Activated CD4-positive, alpha-beta T cell treated with anti-CD3 and anti-CD28 coated beads, Interleukin-2, amount 10 ng/mL, durations not matched to agents 7 days and 5 days (primary cell): Measurements from ENCODE around the gene RBM12. TPM values are rescaled to one million over a fixed set of nuclear protein-coding genes. Genes with fewer than 3 reads are reported as not detected.
A peak's percentile ranks its signal among the peaks of the same experiment; 100 is the strongest.

Experiments used
- CTCF ChIA-PET: fragments of 350-600 bp; sonication (Branson Sonifier 250); formaldehyde crosslinking; loops from one replicate; lab custom pipeline; 2021; ENCODE audit warnings: antibody characterized with exemption; lab: Charles Lee
- POLR2A ChIA-PET: fragments of 350-600 bp; sonication (Branson Sonifier 250); formaldehyde crosslinking; loops from one replicate; lab custom pipeline; 2021; ENCODE audit warnings: antibody characterized with exemption; lab: Charles Lee
- DNase-seq: peaks from one replicate; pipeline ENCODE4 v3.0.0-alpha.2; 2020
- H3K27ac Mint-ChIP-seq: one replicate; pipeline ENCODE4 v1.8.0; 2021; ENCODE audit warnings: mild to moderate bottlenecking, moderate library complexity, mixed read lengths
- H3K27me3 Mint-ChIP-seq: one replicate; pipeline ENCODE4 v1.8.0; 2021; ENCODE audit warnings: mixed read lengths
- H3K36me3 Mint-ChIP-seq: one replicate; pipeline ENCODE4 v1.8.0; 2021; ENCODE audit warnings: low read depth, mixed read lengths
- H3K4me1 Mint-ChIP-seq: one replicate; pipeline ENCODE4 v1.8.0; 2021; ENCODE audit warnings: mixed read lengths
- H3K4me3 Mint-ChIP-seq: one replicate; pipeline ENCODE4 v1.8.0; 2021; ENCODE audit warnings: mild to moderate bottlenecking, moderate library complexity, mixed read lengths
- H3K9me3 Mint-ChIP-seq: one replicate; pipeline ENCODE4 v1.8.0; 2021; ENCODE audit warnings: mixed read lengths
- total RNA-seq, 2 experiments: library from RNA; stranded (reverse); gene quantifications; one replicate each; pipeline ENCODE4 v1.2.3, GENCODE V29; 2021

RBM12 gene
- total RNA-seq, 2 experiments from 2014 or later: 121 to 127 TPM

- ChIA-PET CTCF (interaction anchor here (0.5 to 9.3 kb wide), 7 partner anchors 9 to 377 kb away, joined by 3 to 50 read pairs (median 5); partner anchors contain the start of gene SCAND1), POLR2A (interaction anchor here (0.6 to 2.2 kb wide), 7 partner anchors 29 to 490 kb away, joined by 3 to 10 read pairs (median 3); partner anchors contain the start of genes RBM39 and SCAND1)
- peaks cover 43% of the 10 kb centered on the region for H3K4me1 Mint-ChIP-seq
- H3K27me3 Mint-ChIP-seq: peaks cover 2% of the 10 kb centered on the region
- no peaks in the 10 kb centered on the region for H3K36me3 Mint-ChIP-seq
- no peaks in the 10 kb centered on the region for H3K9me3 Mint-ChIP-seq
- peak; percentile 78 for DNase-seq
- peak within 1 kb of the TSS; percentile 77 for H3K4me3 Mint-ChIP-seq
- H3K27ac Mint-ChIP-seq: peak within 1 kb of the TSS; percentile 94
These were observed 48.8 kb downstream of the RBM12 start, which contains the start of gene SPAG4 for GRCh38 chr20:35615667-35616464. SPAG4 (plus strand) TSS chr20:35615829; CDS start chr20:35616004, 175 bp downstream.

- Mint-ChIP-seq H3K4me3 (no peak overlapping the region), H3K27me3 (peaks cover 2% of the 10 kb centered on the region), H3K36me3 (no peaks in the 10 kb centered on the region), H3K27ac (no peak overlapping the region), H3K4me1 (peaks cover 16% of the 10 kb centered on the region), H3K9me3 (no peaks in the 10 kb centered on the region)
- ChIA-PET POLR2A (no interaction called here), CTCF (no interaction called here)
- DNase-seq: no peak
These were observed 53.2 kb downstream of the RBM12 start for GRCh38 chr20:35611482-35611881.

- no peak for DNase-seq
- peaks cover 2% of the 10 kb centered on the region for H3K27me3 Mint-ChIP-seq
- peaks cover 14% of the 10 kb centered on the region for H3K4me1 Mint-ChIP-seq
- POLR2A ChIA-PET: no interaction called here
- no peaks in the 10 kb centered on the region for H3K36me3 Mint-ChIP-seq
- no peaks in the 10 kb centered on the region for H3K9me3 Mint-ChIP-seq
- CTCF ChIA-PET: no interaction called here
- H3K27ac Mint-ChIP-seq: peak overlapping the region; percentile 20
- H3K4me3 Mint-ChIP-seq: no peak overlapping the region
These were observed 53.8 kb downstream of the RBM12 start for GRCh38 chr20:35610833-35611427.

GRCh38 chr20:35607003-35607735 is 57.5 kb downstream of the RBM12 start:
- no peak for DNase-seq
- Mint-ChIP-seq H3K9me3 (no peaks in the 10 kb centered on the region), H3K36me3 (no peaks in the 10 kb centered on the region), H3K4me1 (peaks cover 5% of the 10 kb centered on the region), H3K27ac (no peak overlapping the region), H3K27me3 (peaks cover 6% of the 10 kb centered on the region), H3K4me3 (no peak overlapping the region)
- CTCF ChIA-PET: interaction anchor here (1.0 to 6.2 kb wide), 3 partner anchors 10 to 277 kb away, joined by 4 to 50 read pairs (median 4); partner anchors contain the start of gene SPAG4
- POLR2A ChIA-PET: interaction anchor here (0.6 kb wide), 1 partner anchor 800 kb away, joined by 9 read pairs; no protein-coding TSS in a partner anchor

GRCh38 chr20:35606127-35606526 is 58.6 kb downstream of the RBM12 start:
- DNase-seq: no peak
- peaks cover 11% of the 10 kb centered on the region for H3K27me3 Mint-ChIP-seq
- H3K36me3 Mint-ChIP-seq: no peaks in the 10 kb centered on the region
- H3K9me3 Mint-ChIP-seq: no peaks in the 10 kb centered on the region
- peaks cover 9% of the 10 kb centered on the region for H3K4me1 Mint-ChIP-seq
- H3K27ac Mint-ChIP-seq: no peak overlapping the region
- ChIA-PET POLR2A (interaction anchor here (0.5 kb wide), 1 partner anchor 16 kb away, joined by 4 read pairs; no protein-coding TSS in a partner anchor), CTCF (interaction anchor here (0.7 to 6.2 kb wide), 3 partner anchors 11 to 1319 kb away, joined by 3 to 50 read pairs (median 3); partner anchors contain the start of gene SPAG4)
- H3K4me3 Mint-ChIP-seq: no peak overlapping the region

- CTCF ChIA-PET: interaction anchor here (1.0 to 6.2 kb wide), 4 partner anchors 12 to 350 kb away, joined by 3 to 50 read pairs (median 4); partner anchors contain the start of genes CEP250, SCAND1 and SPAG4
- POLR2A ChIA-PET: no interaction called here
- H3K27me3 Mint-ChIP-seq: peaks cover 25% of the 10 kb centered on the region
- DNase-seq: no peak
- no peak overlapping the region for H3K4me3 Mint-ChIP-seq
- H3K27ac Mint-ChIP-seq: no peak overlapping the region
- H3K4me1 Mint-ChIP-seq: peaks cover 14% of the 10 kb centered on the region
- H3K9me3 Mint-ChIP-seq: no peaks in the 10 kb centered on the region
- H3K36me3 Mint-ChIP-seq: no peaks in the 10 kb centered on the region
These were observed 60.3 kb downstream of the RBM12 start for GRCh38 chr20:35604449-35604747.

- ChIA-PET CTCF (interaction anchor here (0.7 to 6.2 kb wide), 5 partner anchors 13 to 351 kb away, joined by 3 to 50 read pairs (median 3); partner anchors contain the start of genes CEP250, SCAND1 and SPAG4), POLR2A (no interaction called here)
- DNase-seq: no peak
- H3K4me3 Mint-ChIP-seq: no peak overlapping the region
- no peaks in the 10 kb centered on the region for H3K36me3 Mint-ChIP-seq
- H3K27ac Mint-ChIP-seq: no peak overlapping the region
- no peaks in the 10 kb centered on the region for H3K9me3 Mint-ChIP-seq
- H3K27me3 Mint-ChIP-seq: peaks cover 29% of the 10 kb centered on the region
- H3K4me1 Mint-ChIP-seq: peaks cover 14% of the 10 kb centered on the region
These were observed 60.8 kb downstream of the RBM12 start for GRCh38 chr20:35603695-35604448.

GRCh38 chr20:35602851-35603495 is 61.7 kb downstream of the RBM12 start:
- ChIA-PET POLR2A (no interaction called here), CTCF (interaction anchor here (0.7 to 6.2 kb wide), 5 partner anchors 14 to 352 kb away, joined by 3 to 50 read pairs (median 3); partner anchors contain the start of genes SCAND1 and SPAG4)
- Mint-ChIP-seq H3K27me3 (peaks cover 37% of the 10 kb centered on the region), H3K4me1 (peaks cover 14% of the 10 kb centered on the region), H3K9me3 (no peaks in the 10 kb centered on the region), H3K27ac (no peak overlapping the region), H3K4me3 (no peak overlapping the region), H3K36me3 (no peaks in the 10 kb centered on the region)
- DNase-seq: no peak

GRCh38 chr20:35601990-35602389 is 62.7 kb downstream of the RBM12 start:
- POLR2A ChIA-PET: no interaction called here
- CTCF ChIA-PET: interaction anchor here (0.7 to 6.2 kb wide), 5 partner anchors 11 to 352 kb away, joined by 3 to 50 read pairs (median 4); partner anchors contain the start of genes SCAND1 and SPAG4
- Mint-ChIP-seq H3K36me3 (no peaks in the 10 kb centered on the region), H3K4me1 (peaks cover 13% of the 10 kb centered on the region), H3K27ac (no peak overlapping the region), H3K9me3 (no peaks in the 10 kb centered on the region), H3K4me3 (peak overlapping the region; percentile 63), H3K27me3 (peaks cover 47% of the 10 kb centered on the region)
- no peak for DNase-seq

- CTCF ChIA-PET: interaction anchor here (0.5 to 1.9 kb wide), 9 partner anchors 8 to 1306 kb away, joined by 3 to 6 read pairs (median 3); partner anchors contain the start of genes SCAND1 and SPAG4
- H3K27me3 Mint-ChIP-seq: peaks cover 53% of the 10 kb centered on the region
These were observed 63.4 kb downstream of the RBM12 start for GRCh38 chr20:35600993-35601973.

More at GRCh38 chr20:35600993-35601973, 63.4 kb downstream of the RBM12 start:
- Mint-ChIP-seq H3K4me1 (peaks cover 10% of the 10 kb centered on the region), H3K36me3 (no peaks in the 10 kb centered on the region), H3K4me3 (peak overlapping the region; percentile 63), H3K9me3 (no peaks in the 10 kb centered on the region), H3K27ac (no peak overlapping the region)
- DNase-seq: peak; percentile 83
- POLR2A ChIA-PET: no interaction called here
